Fibroblast of peridontal ligament (primary cell): Measurements from ENCODE around the gene SFTPB.
A peak's percentile ranks its signal among the peaks of the same experiment; 100 is the strongest.

Source experiments
- DNase-seq: peaks from one replicate; pipeline ENCODE4 v3.0.0-alpha.2; 2010; ENCODE audit errors: extremely low read depth

SFTPB gene

GRCh38 chr2:85702800-85703199, 34.8 kb upstream of the SFTPB start:
- DNase-seq: no peak

- DNase-seq: peak; percentile 70
These were observed 34.2 kb upstream of the SFTPB start for GRCh38 chr2:85702172-85702571.

- no peak for DNase-seq
These were observed 31.3 kb upstream of the SFTPB start for GRCh38 chr2:85699325-85699724.

- no peak for DNase-seq
These were observed 30.9 kb upstream of the SFTPB start for GRCh38 chr2:85698880-85699254.

GRCh38 chr2:85698184-85698879, 30.3 kb upstream of the SFTPB start:
- DNase-seq: no peak

- no peak for DNase-seq
These were observed 29.7 kb upstream of the SFTPB start for GRCh38 chr2:85697716-85698115.

GRCh38 chr2:85697096-85697495, 29.1 kb upstream of the SFTPB start:
- DNase-seq: no peak

- DNase-seq: no peak
These were observed 28.0 kb upstream of the SFTPB start for GRCh38 chr2:85695691-85696668.

GRCh38 chr2:85695121-85695520, 27.1 kb upstream of the SFTPB start:
- no peak for DNase-seq

- DNase-seq: no peak
These were observed 26.3 kb upstream of the SFTPB start, which contains the start of gene GNLY for GRCh38 chr2:85694052-85695025. GNLY (plus strand) TSS chr2:85694358; CDS start chr2:85694419, 61 bp downstream.

- no peak for DNase-seq
These were observed 24.1 kb upstream of the SFTPB start for GRCh38 chr2:85692039-85692645.

GRCh38 chr2:85690932-85691331, 22.9 kb upstream of the SFTPB start:
- DNase-seq: no peak

GRCh38 chr2:85684806-85685205, 16.8 kb upstream of the SFTPB start:
- DNase-seq: no peak

GRCh38 chr2:85684380-85684779, 16.4 kb upstream of the SFTPB start:
- DNase-seq: no peak

- DNase-seq: peak; percentile 19
These were observed 14.4 kb upstream of the SFTPB start for GRCh38 chr2:85682378-85682777.

- DNase-seq: no peak
These were observed 13.8 kb upstream of the SFTPB start for GRCh38 chr2:85681776-85682175.

- DNase-seq: no peak
These were observed 13.4 kb upstream of the SFTPB start for GRCh38 chr2:85681372-85681763.

- DNase-seq: no peak
These were observed 12.8 kb upstream of the SFTPB start for GRCh38 chr2:85680707-85681371.

- DNase-seq: peak; percentile 58
These were observed 11.0 kb upstream of the SFTPB start for GRCh38 chr2:85678794-85679672.

- DNase-seq: no peak
These were observed 10.4 kb upstream of the SFTPB start for GRCh38 chr2:85678377-85678776.
